ENCODE data around the gene VASP. TPM values are rescaled to one million over a fixed set of nuclear protein-coding genes. Genes with fewer than 3 reads are reported as not detected.

VASP gene
- total and polyA plus RNA-seq, 9 of the 15 experiments (the other 6 are each of a cell fraction or from before 2014, with no cell fraction given) = 16.7 to 261 (median 112) TPM

- no peak for TF ChIP-seq ZBTB40 (IDR thresholded peaks at IDR 0.05)
- TF ChIP-seq ZBTB40 (CRISPR knock-in tag; IDR thresholded peaks at IDR 0.05) = no peak
- TF ChIP-seq DACH1 (IDR thresholded peaks at IDR 0.05; ENCODE audit: partially characterized antibody) = peak; percentile 14
- TF ChIP-seq ARID1B (IDR thresholded peaks at IDR 0.05) = 0 out of 2 replicates have a peak, but pooled peaks have one; percentile 14
- no peak for TF ChIP-seq ZNF274 (IDR thresholded peaks at IDR 0.05; ENCODE audit: borderline replicate concordance, low read depth, low read length)
- no peak for TF ChIP-seq COPS2 (conservative IDR thresholded peaks at IDR 0.05)
- peak; percentile 45; the same call in 1 of the 2 replicates for TF ChIP-seq PHF8 (IDR thresholded peaks at IDR 0.05; ENCODE audit: borderline replicate concordance, low read length)
- no peak for TF ChIP-seq SMARCA5 (IDR thresholded peaks at IDR 0.05)
- TF ChIP-seq DDX20 (tag; IDR thresholded peaks at IDR 0.05; ENCODE audit: low read depth) = no peak
- no peak for TF ChIP-seq TAF7 (tag; IDR thresholded peaks at IDR 0.05)
- TF ChIP-seq DEAF1 (CRISPR knock-in tag; IDR thresholded peaks at IDR 0.05) = no peak
- no peak for TF ChIP-seq E2F3 (CRISPR knock-in tag; IDR thresholded peaks at IDR 0.05)
- peak; percentile 74 for TF ChIP-seq PRDM10 (IDR thresholded peaks at IDR 0.05; ENCODE audit: partially characterized antibody)
Observed at GRCh38 chr19:45469945-45470761, 37.1 kb upstream of the VASP start (continued).

Data from K562 (cell line).